Measurements from ENCODE around the gene SETD1A.

GRCh38 chr16:30990105-30990504 is 32.6 kb downstream of the SETD1A start:
- TF ChIP-seq CTCF (IDR thresholded peaks at IDR 0.05) = no peak
- TF ChIP-seq POLR2A (IDR thresholded peaks at IDR 0.05) = no peak

Data from right lobe of liver (tissue), 4 donors.